BE2C (cell line): ENCODE results near the gene ATP5F1E.

Source experiments
- DNase-seq: peaks from one replicate; pipeline ENCODE4 v3.0.0-alpha.2; 2020
- H3K27me3 ChIP-seq: fragments of 250-450 bp; sonication (Bioruptor Pico); 2 replicates; pipeline ENCODE4 v1.5.1; 2020; ENCODE audit warnings: mild to moderate bottlenecking
- H3K36me3 ChIP-seq: fragments of 250-450 bp; sonication (Bioruptor Pico); 2 replicates; pipeline ENCODE4 v1.5.1; 2020; ENCODE audit warnings: mild to moderate bottlenecking
- H3K4me1 ChIP-seq: fragments of 250-450 bp; sonication (Bioruptor Pico); 2 replicates; pipeline ENCODE4 v1.5.1; 2020
- H3K4me3 ChIP-seq: 2 replicates; pipeline ENCODE4 v1.5.1; 2011; ENCODE audit warnings: low read depth, low read length
- H3K9me3 ChIP-seq: fragments of 250-450 bp; sonication (Bioruptor Pico); 2 replicates; pipeline ENCODE4 v1.5.1; 2020
- CTCF ChIP-seq: IDR thresholded peaks from 2 replicates; pipeline ENCODE4 v1.5.1; 2012; ENCODE audit warnings: mild to moderate bottlenecking, low read depth, low read length

Gene ATP5F1E

GRCh38 chr20:59073582-59073981, 41.4 kb upstream of the ATP5F1E start:
- H3K4me1 ChIP-seq: no peaks in the 10 kb centered on the region
- H3K36me3 ChIP-seq: no peaks in the 10 kb centered on the region
- no peak for TF ChIP-seq CTCF
- no peak for DNase-seq
- H3K27me3 ChIP-seq: peaks cover 17% of the 10 kb centered on the region
- H3K4me3 ChIP-seq: no peak overlapping the region
- H3K9me3 ChIP-seq: no peaks in the 10 kb centered on the region

GRCh38 chr20:59071216-59071615, 39.1 kb upstream of the ATP5F1E start:
- DNase-seq: no peak
- Histone ChIP-seq H3K9me3 (no peaks in the 10 kb centered on the region), H3K36me3 (no peaks in the 10 kb centered on the region), H3K4me1 (no peaks in the 10 kb centered on the region), H3K4me3 (no peak overlapping the region), H3K27me3 (peaks cover 13% of the 10 kb centered on the region)
- TF ChIP-seq CTCF: no peak

- H3K4me1 ChIP-seq: no peaks in the 10 kb centered on the region
- no peak for TF ChIP-seq CTCF
- H3K4me3 ChIP-seq: no peak overlapping the region
- DNase-seq: no peak
- H3K9me3 ChIP-seq: no peaks in the 10 kb centered on the region
- no peaks in the 10 kb centered on the region for H3K36me3 ChIP-seq
- H3K27me3 ChIP-seq: peaks cover 7% of the 10 kb centered on the region
Observed at GRCh38 chr20:59069026-59069425, 36.9 kb upstream of the ATP5F1E start.

- TF ChIP-seq CTCF: no peak
- peaks cover 4% of the 10 kb centered on the region for H3K27me3 ChIP-seq
- DNase-seq: no peak
- H3K9me3 ChIP-seq: no peaks in the 10 kb centered on the region
- H3K4me1 ChIP-seq: no peaks in the 10 kb centered on the region
- H3K36me3 ChIP-seq: no peaks in the 10 kb centered on the region
- no peak overlapping the region for H3K4me3 ChIP-seq
Observed at GRCh38 chr20:59068534-59068933, 36.4 kb upstream of the ATP5F1E start.

GRCh38 chr20:59064214-59064722, 32.1 kb upstream of the ATP5F1E start:
- Histone ChIP-seq H3K4me3 (peak overlapping the region; percentile 50), H3K36me3 (no peaks in the 10 kb centered on the region), H3K9me3 (no peaks in the 10 kb centered on the region), H3K27me3 (no peaks in the 10 kb centered on the region), H3K4me1 (no peaks in the 10 kb centered on the region; the same call in 1 of the 2 replicates)
- no peak for TF ChIP-seq CTCF
- DNase-seq: no peak

GRCh38 chr20:59063358-59064213, 31.5 kb upstream of the ATP5F1E start:
- Histone ChIP-seq H3K9me3 (no peaks in the 10 kb centered on the region), H3K27me3 (no peaks in the 10 kb centered on the region), H3K36me3 (no peaks in the 10 kb centered on the region), H3K4me1 (no peaks in the 10 kb centered on the region; the same call in 1 of the 2 replicates), H3K4me3 (peak overlapping the region; percentile 50)
- peak; percentile 48 for DNase-seq
- TF ChIP-seq CTCF: no peak
